IMR-90 (cell line): Measurements from ENCODE around the gene LZTS3.
"Not testable (repeated sequence)": the region's sequence is repeated elsewhere in the genome, so short reads cannot be mapped to it uniquely, and the experiment has no call there.

ENCODE experiments used
- CEBPB ChIP-seq: IDR thresholded peaks from 2 replicates; pipeline ENCODE4 v1.6.1; 2012; ENCODE audit warnings: low read depth, low read length, improper control_type of control experiment
- FOS ChIP-seq: fragments of 150-350 bp; IDR thresholded peaks from 2 replicates; pipeline ENCODE4 v1.6.1; 2016; ENCODE audit warnings: low read depth, low read length
- NFE2L2 ChIP-seq: fragments of 150-350 bp; IDR thresholded peaks from 2 replicates; pipeline ENCODE4 v1.6.1; 2016; ENCODE audit warnings: low read depth, mild to moderate bottlenecking, low read length
- POLR2A ChIP-seq: IDR thresholded peaks from 2 replicates; pipeline ENCODE4 v1.6.1; 2012; ENCODE audit warnings: mild to moderate bottlenecking, low read depth, low read length
- RAD21 ChIP-seq: IDR thresholded peaks from 2 replicates; pipeline ENCODE4 v1.6.1; 2012; ENCODE audit warnings: low read length, improper control_type of control experiment
- RCOR1 ChIP-seq: IDR thresholded peaks from 2 replicates; pipeline ENCODE4 v1.6.1; 2012; ENCODE audit warnings: mild to moderate bottlenecking, low read length, improper control_type of control experiment; ENCODE audit not compliant: insufficient replicate concordance
- RFX5 ChIP-seq: IDR thresholded peaks from 2 replicates; pipeline ENCODE4 v1.8.0; 2012; ENCODE audit warnings: low read depth, mild to moderate bottlenecking, low read length, moderate library complexity
- TF ChIP-seq, protein P1 (sequence below): conservative IDR thresholded peaks from 2 replicates; pipeline ENCODE4 v1.5.1; 2012; ENCODE audit warnings: mild to moderate bottlenecking, low read depth, low read length, improper control_type of control experiment
- TF ChIP-seq, protein P2 (sequence below): fragments of 150-350 bp; IDR thresholded peaks from 2 replicates; pipeline ENCODE4 v1.6.1; 2017; ENCODE audit warnings: mild to moderate bottlenecking, antibody characterized with exemption, low read length, low read depth

DNA sequence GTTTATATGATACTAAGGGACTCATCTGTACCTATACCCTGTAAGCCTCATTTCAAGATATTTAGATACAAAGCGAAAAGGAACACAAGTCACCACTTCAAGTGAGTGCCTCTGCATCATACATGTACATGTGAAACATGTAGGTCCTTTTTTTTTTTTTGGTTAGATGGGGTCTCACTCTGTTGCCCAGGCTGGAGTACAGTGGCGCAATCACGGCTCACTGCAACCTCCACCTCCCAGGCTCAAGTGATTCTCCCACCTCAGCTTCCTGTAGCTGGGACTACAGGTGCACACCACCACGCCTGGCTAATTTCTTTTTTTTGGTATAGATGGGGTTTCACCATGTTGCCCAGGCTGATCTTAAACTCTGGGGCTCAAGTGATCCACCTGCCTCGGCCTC, 9.1 kb upstream of the LZTS3 start:
- TF ChIP-seq POLR2A, NFE2L2, CEBPB, RAD21, RCOR1, FOS, RFX5: not testable (repeated sequence)
- TF ChIP-seq, protein P1, sequence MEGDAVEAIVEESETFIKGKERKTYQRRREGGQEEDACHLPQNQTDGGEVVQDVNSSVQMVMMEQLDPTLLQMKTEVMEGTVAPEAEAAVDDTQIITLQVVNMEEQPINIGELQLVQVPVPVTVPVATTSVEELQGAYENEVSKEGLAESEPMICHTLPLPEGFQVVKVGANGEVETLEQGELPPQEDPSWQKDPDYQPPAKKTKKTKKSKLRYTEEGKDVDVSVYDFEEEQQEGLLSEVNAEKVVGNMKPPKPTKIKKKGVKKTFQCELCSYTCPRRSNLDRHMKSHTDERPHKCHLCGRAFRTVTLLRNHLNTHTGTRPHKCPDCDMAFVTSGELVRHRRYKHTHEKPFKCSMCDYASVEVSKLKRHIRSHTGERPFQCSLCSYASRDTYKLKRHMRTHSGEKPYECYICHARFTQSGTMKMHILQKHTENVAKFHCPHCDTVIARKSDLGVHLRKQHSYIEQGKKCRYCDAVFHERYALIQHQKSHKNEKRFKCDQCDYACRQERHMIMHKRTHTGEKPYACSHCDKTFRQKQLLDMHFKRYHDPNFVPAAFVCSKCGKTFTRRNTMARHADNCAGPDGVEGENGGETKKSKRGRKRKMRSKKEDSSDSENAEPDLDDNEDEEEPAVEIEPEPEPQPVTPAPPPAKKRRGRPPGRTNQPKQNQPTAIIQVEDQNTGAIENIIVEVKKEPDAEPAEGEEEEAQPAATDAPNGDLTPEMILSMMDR: not testable (repeated sequence)
- TF ChIP-seq, protein P2, sequence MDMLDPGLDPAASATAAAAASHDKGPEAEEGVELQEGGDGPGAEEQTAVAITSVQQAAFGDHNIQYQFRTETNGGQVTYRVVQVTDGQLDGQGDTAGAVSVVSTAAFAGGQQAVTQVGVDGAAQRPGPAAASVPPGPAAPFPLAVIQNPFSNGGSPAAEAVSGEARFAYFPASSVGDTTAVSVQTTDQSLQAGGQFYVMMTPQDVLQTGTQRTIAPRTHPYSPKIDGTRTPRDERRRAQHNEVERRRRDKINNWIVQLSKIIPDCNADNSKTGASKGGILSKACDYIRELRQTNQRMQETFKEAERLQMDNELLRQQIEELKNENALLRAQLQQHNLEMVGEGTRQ: not testable (repeated sequence)
